ENCODE results near the gene APOF. TPM values are rescaled to one million over a fixed set of nuclear protein-coding genes. Genes with fewer than 3 reads are reported as not detected.

APOF gene
- total RNA-seq, 1 experiment from 2014 or later: not detected

DNA sequence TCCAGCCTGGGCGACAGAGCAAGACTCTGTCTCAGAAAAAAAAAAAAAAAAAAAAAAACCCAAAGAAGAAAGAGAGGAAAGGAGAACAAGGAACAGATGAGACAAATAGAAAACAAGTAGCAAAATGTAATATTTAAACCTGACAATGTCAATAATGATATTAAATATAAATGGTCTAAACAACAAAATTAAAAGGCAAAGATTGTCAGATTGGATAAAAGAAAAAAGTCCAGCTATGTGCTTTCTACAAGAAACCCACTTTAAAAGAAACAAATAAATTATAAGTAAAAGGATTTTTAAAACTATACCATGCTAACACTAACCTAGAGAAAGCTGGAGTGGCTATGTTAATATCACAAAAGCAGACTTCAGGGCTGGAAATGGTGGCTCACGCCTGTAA, 29.7 kb upstream of the APOF start:
- no peaks in the 10 kb centered on the region for H3K9me3 Mint-ChIP-seq (ENCODE audit: low read depth, unreplicated experiment)
- no peaks in the 10 kb centered on the region for H3K27me3 Mint-ChIP-seq (ENCODE audit: unreplicated experiment)
- TF ChIP-seq, protein P1, sequence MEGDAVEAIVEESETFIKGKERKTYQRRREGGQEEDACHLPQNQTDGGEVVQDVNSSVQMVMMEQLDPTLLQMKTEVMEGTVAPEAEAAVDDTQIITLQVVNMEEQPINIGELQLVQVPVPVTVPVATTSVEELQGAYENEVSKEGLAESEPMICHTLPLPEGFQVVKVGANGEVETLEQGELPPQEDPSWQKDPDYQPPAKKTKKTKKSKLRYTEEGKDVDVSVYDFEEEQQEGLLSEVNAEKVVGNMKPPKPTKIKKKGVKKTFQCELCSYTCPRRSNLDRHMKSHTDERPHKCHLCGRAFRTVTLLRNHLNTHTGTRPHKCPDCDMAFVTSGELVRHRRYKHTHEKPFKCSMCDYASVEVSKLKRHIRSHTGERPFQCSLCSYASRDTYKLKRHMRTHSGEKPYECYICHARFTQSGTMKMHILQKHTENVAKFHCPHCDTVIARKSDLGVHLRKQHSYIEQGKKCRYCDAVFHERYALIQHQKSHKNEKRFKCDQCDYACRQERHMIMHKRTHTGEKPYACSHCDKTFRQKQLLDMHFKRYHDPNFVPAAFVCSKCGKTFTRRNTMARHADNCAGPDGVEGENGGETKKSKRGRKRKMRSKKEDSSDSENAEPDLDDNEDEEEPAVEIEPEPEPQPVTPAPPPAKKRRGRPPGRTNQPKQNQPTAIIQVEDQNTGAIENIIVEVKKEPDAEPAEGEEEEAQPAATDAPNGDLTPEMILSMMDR (IDR thresholded peaks at IDR 0.05; ENCODE audit: unreplicated experiment): no peak
- H3K4me3 Mint-ChIP-seq (ENCODE audit: low read depth, unreplicated experiment): no peak overlapping the region
- no TSS peak for BruUV-seq (replicated peaks)
- H3K36me3 Mint-ChIP-seq (ENCODE audit: insufficient read depth, unreplicated experiment): no peaks in the 10 kb centered on the region
- CTCF ChIA-PET: interaction anchor here (0.6 kb wide), 2 partner anchors 23 to 38 kb away, joined by 3 read pairs; no protein-coding TSS in a partner anchor
- peaks cover under 1% of the 10 kb centered on the region for H3K4me1 Mint-ChIP-seq (ENCODE audit: low read depth, unreplicated experiment)
- intact Hi-C loops (cut with micrococcal nuclease; ENCODE audit: unreplicated experiment): no loop called here
- H3K27ac Mint-ChIP-seq (ENCODE audit: unreplicated experiment): no peak overlapping the region
- DNase-seq: no peak

DNA sequence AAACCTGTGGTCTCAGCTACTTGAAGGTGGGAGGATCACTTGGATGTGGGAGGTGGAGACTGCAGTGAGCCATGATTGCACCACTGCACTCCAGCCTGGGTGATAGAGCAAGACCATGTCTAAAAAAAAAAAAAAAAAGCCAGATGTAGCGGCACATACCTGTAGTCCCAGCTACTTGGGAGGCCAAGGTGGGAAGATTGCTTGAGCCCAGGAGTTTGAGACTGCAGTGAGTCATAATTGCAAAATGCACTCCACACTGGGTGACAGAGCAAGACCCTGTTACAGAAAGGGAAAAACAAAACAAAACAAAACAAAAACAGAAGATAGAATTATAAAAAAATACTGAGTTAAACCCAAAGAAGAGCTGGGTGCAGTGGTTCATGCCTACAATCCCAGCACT, 29.1 kb upstream of the APOF start:
- H3K36me3 Mint-ChIP-seq (ENCODE audit: insufficient read depth, unreplicated experiment): no peaks in the 10 kb centered on the region
- H3K4me3 Mint-ChIP-seq (ENCODE audit: low read depth, unreplicated experiment): no peak overlapping the region
- CTCF ChIA-PET: interaction anchor here (0.6 kb wide), 1 partner anchor 23 kb away, joined by 3 read pairs; no protein-coding TSS in a partner anchor
- H3K4me1 Mint-ChIP-seq (ENCODE audit: low read depth, unreplicated experiment): peaks cover 7% of the 10 kb centered on the region
- intact Hi-C loops (cut with micrococcal nuclease; ENCODE audit: unreplicated experiment): no loop called here
- BruUV-seq (replicated peaks): no TSS peak
- no peak overlapping the region for H3K27ac Mint-ChIP-seq (ENCODE audit: unreplicated experiment)
- DNase-seq: no peak
- no peaks in the 10 kb centered on the region for H3K27me3 Mint-ChIP-seq (ENCODE audit: unreplicated experiment)
- TF ChIP-seq, protein P1 (IDR thresholded peaks at IDR 0.05; ENCODE audit: unreplicated experiment): no peak
- H3K9me3 Mint-ChIP-seq (ENCODE audit: low read depth, unreplicated experiment): no peaks in the 10 kb centered on the region

GRCh38 chr12:56389412-56389811, 26.8 kb upstream of the APOF start:
- BruUV-seq (replicated peaks): no TSS peak
- no peak for DNase-seq
- Mint-ChIP-seq H3K4me3 (ENCODE audit: low read depth, unreplicated experiment) (no peak overlapping the region), H3K27me3 (ENCODE audit: unreplicated experiment) (no peaks in the 10 kb centered on the region), H3K36me3 (ENCODE audit: insufficient read depth, unreplicated experiment) (no peaks in the 10 kb centered on the region), H3K27ac (ENCODE audit: unreplicated experiment) (no peak overlapping the region), H3K9me3 (ENCODE audit: low read depth, unreplicated experiment) (no peaks in the 10 kb centered on the region), H3K4me1 (ENCODE audit: low read depth, unreplicated experiment) (peaks cover 8% of the 10 kb centered on the region)
- TF ChIP-seq, protein P1 (IDR thresholded peaks at IDR 0.05; ENCODE audit: unreplicated experiment): no peak
- intact Hi-C loops (cut with micrococcal nuclease; ENCODE audit: unreplicated experiment): no loop called here
- CTCF ChIA-PET: no interaction called here

- TF ChIP-seq, protein P1 (IDR thresholded peaks at IDR 0.05; ENCODE audit: unreplicated experiment): no peak
- no TSS peak for BruUV-seq (replicated peaks)
- H3K4me1 Mint-ChIP-seq (ENCODE audit: low read depth, unreplicated experiment): peaks cover 8% of the 10 kb centered on the region
- no peaks in the 10 kb centered on the region for H3K36me3 Mint-ChIP-seq (ENCODE audit: insufficient read depth, unreplicated experiment)
- CTCF ChIA-PET: no interaction called here
- H3K4me3 Mint-ChIP-seq (ENCODE audit: low read depth, unreplicated experiment): no peak overlapping the region
- H3K27me3 Mint-ChIP-seq (ENCODE audit: unreplicated experiment): no peaks in the 10 kb centered on the region
- no peak overlapping the region for H3K27ac Mint-ChIP-seq (ENCODE audit: unreplicated experiment)
- no peak for DNase-seq
- H3K9me3 Mint-ChIP-seq (ENCODE audit: low read depth, unreplicated experiment): no peaks in the 10 kb centered on the region
- intact Hi-C loops (cut with micrococcal nuclease; ENCODE audit: unreplicated experiment): no loop called here
Measured at GRCh38 chr12:56387152-56387736, 24.6 kb upstream of the APOF start.
